Naive B cell (primary cell): ENCODE measurements around the gene KCTD6. TPM values are rescaled to one million over a fixed set of nuclear protein-coding genes. Genes with fewer than 3 reads are reported as not detected.

Experiments used
- ATAC-seq, 2 donors: fragments of 150-1000 bp; cut with Tn5 transposase; 2 replicates each; pipeline ENCODE4 v1.10.0; 2021; ENCODE audit warnings: low read depth in 2 of 2, mild to moderate bottlenecking in 2 of 2, moderate library complexity in 2 of 2
- DNase-seq: peaks from one replicate; pipeline ENCODE4 v3.0.0; 2022
- H3K27ac Mint-ChIP-seq, 6 donors: one replicate each; pipeline ENCODE4 v1.8.0; 2020 to 2022; ENCODE audit warnings: mild to moderate bottlenecking in 6 of 6, mixed read lengths in 6 of 6, moderate library complexity in 5 of 6, inconsistent platforms in 2 of 6
- H3K27me3 Mint-ChIP-seq, 3 donors: one replicate each; pipeline ENCODE4 v1.8.0; 2021 to 2022; ENCODE audit warnings: mixed read lengths in 3 of 3, mild to moderate bottlenecking in 1 of 3
- H3K36me3 Mint-ChIP-seq, 2 donors: one replicate each; pipeline ENCODE4 v1.8.0; 2020 to 2022; ENCODE audit warnings: mixed read lengths in 2 of 2, inconsistent platforms in 1 of 2, mild to moderate bottlenecking in 1 of 2
- H3K4me1 Mint-ChIP-seq, 3 donors: one replicate each; pipeline ENCODE4 v1.8.0; 2020 to 2022; ENCODE audit warnings: mixed read lengths in 3 of 3, inconsistent platforms in 1 of 3, mild to moderate bottlenecking in 1 of 3, moderate library complexity in 1 of 3
- H3K4me3 Mint-ChIP-seq, 8 donors: one replicate each; pipeline ENCODE4 v1.8.0; 2020 to 2022; ENCODE audit warnings: mild to moderate bottlenecking in 8 of 8, mixed read lengths in 8 of 8, moderate library complexity in 8 of 8, inconsistent platforms in 2 of 8
- H3K9me3 Mint-ChIP-seq, 7 donors: one replicate each; pipeline ENCODE4 v1.8.0; 2020 to 2022; ENCODE audit warnings: mixed read lengths in 7 of 7, mild to moderate bottlenecking in 5 of 7, inconsistent platforms in 2 of 7, moderate library complexity in 1 of 7
- polyA plus RNA-seq, 6 donors: library from polyadenylated mRNA; unstranded; fragments of 300-500 nt; fragmentation: Illumina TruSeq; gene quantifications; one replicate each; pipeline ENCODE4 v1.2.3, GENCODE V29; 2021; ENCODE audit warnings: low read depth in 6 of 6

The KCTD6 gene
- polyA plus RNA-seq, 6 donors from 2014 or later, result 11.2 to 15.4 (median 12.6) TPM

- Mint-ChIP-seq H3K9me3 (no peaks in the 10 kb centered on the region), H3K27ac (peak overlapping the region in 1 of 6 donors; percentile 69), H3K4me1 (peaks cover 40 to 56% (median 48%) of the 10 kb centered on the region in 3 donors), H3K4me3 (peak overlapping the region in 5 of 8 donors; percentile 21 to 95 (median 86)), H3K27me3 (no peaks in the 10 kb centered on the region), H3K36me3 (no peaks in the 10 kb centered on the region)
- ATAC-seq (no peak), DNase-seq (no peak)
Observed at GRCh38 chr3:58494107-58494506, 2.2 kb downstream of the KCTD6 start.

- Mint-ChIP-seq H3K27ac (no peak overlapping the region), H3K4me3 (peak overlapping the region in 1 of 8 donors; percentile 27), H3K36me3 (no peaks in the 10 kb centered on the region)
Observed at GRCh38 chr3:58495101-58495500, 3.2 kb downstream of the KCTD6 start.

GRCh38 chr3:58496206-58496857, 4.4 kb downstream of the KCTD6 start:
- peak overlapping the region in 1 of 6 donors; percentile 48 for H3K27ac Mint-ChIP-seq
- DNase-seq, result no peak
- no peak for ATAC-seq
- peaks cover 7% of the 10 kb centered on the region in 2 donors for H3K36me3 Mint-ChIP-seq
- H3K27me3 Mint-ChIP-seq, result no peaks in the 10 kb centered on the region
- peaks cover 38 to 58% (median 43%) of the 10 kb centered on the region in 3 donors for H3K4me1 Mint-ChIP-seq
- H3K4me3 Mint-ChIP-seq, result no peak overlapping the region
- H3K9me3 Mint-ChIP-seq, result no peaks in the 10 kb centered on the region

More at GRCh38 chr3:58495101-58495500, 3.2 kb downstream of the KCTD6 start:
- Mint-ChIP-seq H3K27me3 (no peaks in the 10 kb centered on the region), H3K4me1 (peaks cover 40 to 61% (median 46%) of the 10 kb centered on the region in 3 donors), H3K9me3 (no peaks in the 10 kb centered on the region)
- ATAC-seq (no peak), DNase-seq (no peak)

- H3K36me3 Mint-ChIP-seq, result peaks cover 7 to 9% of the 10 kb centered on the region in 2 donors
- no peak overlapping the region for H3K4me3 Mint-ChIP-seq
- H3K27me3 Mint-ChIP-seq, result no peaks in the 10 kb centered on the region
- peaks cover 35 to 54% (median 40%) of the 10 kb centered on the region in 3 donors for H3K4me1 Mint-ChIP-seq
- DNase-seq, result no peak
- peak overlapping the region in 3 of 6 donors; percentile 45 to 59 (median 54) for H3K27ac Mint-ChIP-seq
- no peak for ATAC-seq
- H3K9me3 Mint-ChIP-seq, result no peaks in the 10 kb centered on the region
Observed at GRCh38 chr3:58497097-58497496, 5.2 kb downstream of the KCTD6 start.

GRCh38 chr3:58502872-58503271, 11.0 kb downstream of the KCTD6 start:
- Mint-ChIP-seq H3K27ac (peak overlapping the region in 1 of 6 donors; percentile 41), H3K4me3 (peak overlapping the region in 1 of 8 donors; percentile 42), H3K4me1 (peaks cover 4 to 13% (median 10%) of the 10 kb centered on the region in 3 donors), H3K36me3 (peaks cover 7 to 9% of the 10 kb centered on the region in 2 donors), H3K27me3 (no peaks in the 10 kb centered on the region), H3K9me3 (no peaks in the 10 kb centered on the region)
- ATAC-seq (no peak), DNase-seq (no peak)

GRCh38 chr3:58507356-58508078, 15.6 kb downstream of the KCTD6 start:
- H3K9me3 Mint-ChIP-seq, result no peaks in the 10 kb centered on the region
- ATAC-seq (no peak), DNase-seq (no peak)
- H3K4me3 Mint-ChIP-seq, result no peak overlapping the region
- no peaks in the 10 kb centered on the region for H3K27me3 Mint-ChIP-seq
- no peaks in the 10 kb centered on the region for H3K36me3 Mint-ChIP-seq
- peaks cover 0 to 7% (median 0%) of the 10 kb centered on the region in 3 donors for H3K4me1 Mint-ChIP-seq
- no peak overlapping the region for H3K27ac Mint-ChIP-seq

GRCh38 chr3:58508437-58508836, 16.5 kb downstream of the KCTD6 start:
- Mint-ChIP-seq H3K4me1 (peaks cover 0 to 2% (median 0%) of the 10 kb centered on the region in 3 donors), H3K36me3 (no peaks in the 10 kb centered on the region), H3K27ac (no peak overlapping the region), H3K27me3 (no peaks in the 10 kb centered on the region), H3K4me3 (no peak overlapping the region), H3K9me3 (no peaks in the 10 kb centered on the region)
- ATAC-seq (no peak), DNase-seq (no peak)

- Mint-ChIP-seq H3K27me3 (no peaks in the 10 kb centered on the region), H3K4me1 (no peaks in the 10 kb centered on the region), H3K9me3 (no peaks in the 10 kb centered on the region), H3K36me3 (no peaks in the 10 kb centered on the region), H3K4me3 (no peak overlapping the region), H3K27ac (no peak overlapping the region)
- DNase-seq (no peak), ATAC-seq (no peak)
Observed at GRCh38 chr3:58514405-58514804, 22.5 kb downstream of the KCTD6 start.

GRCh38 chr3:58518291-58518789, 26.4 kb downstream of the KCTD6 start:
- Mint-ChIP-seq H3K4me3 (no peak overlapping the region), H3K9me3 (no peaks in the 10 kb centered on the region), H3K27me3 (no peaks in the 10 kb centered on the region), H3K27ac (no peak overlapping the region), H3K4me1 (no peaks in the 10 kb centered on the region), H3K36me3 (no peaks in the 10 kb centered on the region)
- no peak for ATAC-seq
- no peak for DNase-seq

- Mint-ChIP-seq H3K9me3 (no peaks in the 10 kb centered on the region), H3K4me1 (no peaks in the 10 kb centered on the region), H3K36me3 (no peaks in the 10 kb centered on the region), H3K27ac (no peak overlapping the region), H3K27me3 (no peaks in the 10 kb centered on the region), H3K4me3 (no peak overlapping the region)
- DNase-seq (no peak), ATAC-seq (no peak)
Observed at GRCh38 chr3:58519668-58520402, 27.9 kb downstream of the KCTD6 start.

GRCh38 chr3:58520403-58521335, 28.8 kb downstream of the KCTD6 start:
- Mint-ChIP-seq H3K4me1 (no peaks in the 10 kb centered on the region), H3K27ac (peak overlapping the region in 1 of 6 donors; percentile 30), H3K36me3 (no peaks in the 10 kb centered on the region), H3K27me3 (no peaks in the 10 kb centered on the region), H3K9me3 (no peaks in the 10 kb centered on the region), H3K4me3 (no peak overlapping the region)
- ATAC-seq (no peak), DNase-seq (no peak)

GRCh38 chr3:58521336-58521670, 29.4 kb downstream of the KCTD6 start:
- Mint-ChIP-seq H3K4me3 (no peak overlapping the region), H3K27ac (no peak overlapping the region), H3K4me1 (no peaks in the 10 kb centered on the region), H3K9me3 (no peaks in the 10 kb centered on the region), H3K27me3 (no peaks in the 10 kb centered on the region), H3K36me3 (no peaks in the 10 kb centered on the region)
- ATAC-seq, result no peak
- DNase-seq, result no peak
